Measurements from ENCODE around the gene FKBP7.

The FKBP7 gene

DNA sequence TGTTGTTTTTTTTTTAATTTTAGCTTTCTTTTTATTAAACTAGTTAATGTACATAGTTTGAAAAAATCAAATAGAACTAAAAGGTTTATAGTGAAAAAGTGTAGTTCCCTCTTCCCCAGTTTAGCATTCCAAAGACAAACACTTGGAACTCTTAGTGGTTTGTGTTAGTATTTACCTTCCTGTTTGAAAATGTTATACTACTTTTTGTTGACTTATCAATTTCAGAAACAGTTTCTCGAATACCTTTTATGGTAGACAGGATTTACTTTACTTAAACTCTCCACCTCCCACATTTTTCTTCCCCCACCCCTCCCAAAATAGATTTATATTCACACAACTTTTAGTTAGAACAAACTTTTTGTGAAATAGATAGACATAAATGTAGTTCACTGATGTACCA, 28.5 kb upstream of the FKBP7 start:
- TF ChIP-seq EZH2phosphoT487 (conservative IDR thresholded peaks at IDR 0.05; ENCODE audit: low read length), result no peak
- TF ChIP-seq, protein P1, sequence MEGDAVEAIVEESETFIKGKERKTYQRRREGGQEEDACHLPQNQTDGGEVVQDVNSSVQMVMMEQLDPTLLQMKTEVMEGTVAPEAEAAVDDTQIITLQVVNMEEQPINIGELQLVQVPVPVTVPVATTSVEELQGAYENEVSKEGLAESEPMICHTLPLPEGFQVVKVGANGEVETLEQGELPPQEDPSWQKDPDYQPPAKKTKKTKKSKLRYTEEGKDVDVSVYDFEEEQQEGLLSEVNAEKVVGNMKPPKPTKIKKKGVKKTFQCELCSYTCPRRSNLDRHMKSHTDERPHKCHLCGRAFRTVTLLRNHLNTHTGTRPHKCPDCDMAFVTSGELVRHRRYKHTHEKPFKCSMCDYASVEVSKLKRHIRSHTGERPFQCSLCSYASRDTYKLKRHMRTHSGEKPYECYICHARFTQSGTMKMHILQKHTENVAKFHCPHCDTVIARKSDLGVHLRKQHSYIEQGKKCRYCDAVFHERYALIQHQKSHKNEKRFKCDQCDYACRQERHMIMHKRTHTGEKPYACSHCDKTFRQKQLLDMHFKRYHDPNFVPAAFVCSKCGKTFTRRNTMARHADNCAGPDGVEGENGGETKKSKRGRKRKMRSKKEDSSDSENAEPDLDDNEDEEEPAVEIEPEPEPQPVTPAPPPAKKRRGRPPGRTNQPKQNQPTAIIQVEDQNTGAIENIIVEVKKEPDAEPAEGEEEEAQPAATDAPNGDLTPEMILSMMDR (IDR thresholded peaks at IDR 0.05; ENCODE audit: insufficient read depth, low read length, poor library complexity, severe bottlenecking), result no peak
- Histone ChIP-seq H3K9ac (ENCODE audit: low read length) (no peak overlapping the region), H4K20me1 (ENCODE audit: low read depth, low read length) (no peaks in the 10 kb centered on the region)

GRCh38 chr2:178506524-178506923, 28.1 kb upstream of the FKBP7 start:
- Histone ChIP-seq H3K36me3 (ENCODE audit: low read length) (peaks cover 36% of the 10 kb centered on the region), H3K27me3 (ENCODE audit: low read length) (no peaks in the 10 kb centered on the region), H3K9me3 (ENCODE audit: insufficient read depth, low read length) (no peaks in the 10 kb centered on the region), H3K27ac (ENCODE audit: low read depth, low read length) (no peak overlapping the region), H4K20me1 (ENCODE audit: low read depth, low read length) (no peaks in the 10 kb centered on the region), H3K79me2 (ENCODE audit: insufficient read depth, low read length) (no peaks in the 10 kb centered on the region), H3K9me2 (replicated peaks; ENCODE audit: insufficient read depth, low read length) (no peaks in the 10 kb centered on the region), H3K9ac (ENCODE audit: low read length) (no peak overlapping the region), H3F3A (ENCODE audit: insufficient read depth) (no peaks in the 10 kb centered on the region), H3K4me3 (ENCODE audit: insufficient read depth, low read length, poor library complexity, severe bottlenecking) (no peak overlapping the region), H3K4me2 (ENCODE audit: low read depth, low read length, poor library complexity, severe bottlenecking) (no peak overlapping the region), H2AFZ (ENCODE audit: low read depth, low read length, severe bottlenecking) (no peak overlapping the region)
- TF ChIP-seq EZH2phosphoT487 (conservative IDR thresholded peaks at IDR 0.05; ENCODE audit: low read length), result no peak
- TF ChIP-seq, protein P1 (IDR thresholded peaks at IDR 0.05; ENCODE audit: insufficient read depth, low read length, poor library complexity, severe bottlenecking), result no peak

More for the DNA sequence above, 28.5 kb upstream of the FKBP7 start:
- Histone ChIP-seq H2AFZ (ENCODE audit: low read depth, low read length, severe bottlenecking) (no peak overlapping the region), H3K27ac (ENCODE audit: low read depth, low read length) (no peak overlapping the region), H3K4me2 (ENCODE audit: low read depth, low read length, poor library complexity, severe bottlenecking) (no peak overlapping the region), H3F3A (ENCODE audit: insufficient read depth) (no peaks in the 10 kb centered on the region), H3K36me3 (ENCODE audit: low read length) (peaks cover 32% of the 10 kb centered on the region; the same call in 1 of the 2 replicates), H3K9me2 (replicated peaks; ENCODE audit: insufficient read depth, low read length) (no peaks in the 10 kb centered on the region), H3K9me3 (ENCODE audit: insufficient read depth, low read length) (no peaks in the 10 kb centered on the region), H3K79me2 (ENCODE audit: insufficient read depth, low read length) (no peaks in the 10 kb centered on the region), H3K4me3 (ENCODE audit: insufficient read depth, low read length, poor library complexity, severe bottlenecking) (no peak overlapping the region), H3K27me3 (ENCODE audit: low read length) (no peaks in the 10 kb centered on the region)

GRCh38 chr2:178506101-178506500, 27.7 kb upstream of the FKBP7 start:
- Histone ChIP-seq H3K4me2 (ENCODE audit: low read depth, low read length, poor library complexity, severe bottlenecking) (no peak overlapping the region), H3K27me3 (ENCODE audit: low read length) (no peaks in the 10 kb centered on the region), H3K79me2 (ENCODE audit: insufficient read depth, low read length) (no peaks in the 10 kb centered on the region), H3K9ac (ENCODE audit: low read length) (no peak overlapping the region), H4K20me1 (ENCODE audit: low read depth, low read length) (no peaks in the 10 kb centered on the region), H3K4me3 (ENCODE audit: insufficient read depth, low read length, poor library complexity, severe bottlenecking) (no peak overlapping the region), H2AFZ (ENCODE audit: low read depth, low read length, severe bottlenecking) (no peak overlapping the region), H3K9me2 (replicated peaks; ENCODE audit: insufficient read depth, low read length) (no peaks in the 10 kb centered on the region), H3F3A (ENCODE audit: insufficient read depth) (no peaks in the 10 kb centered on the region), H3K9me3 (ENCODE audit: insufficient read depth, low read length) (no peaks in the 10 kb centered on the region), H3K36me3 (ENCODE audit: low read length) (peaks cover 40% of the 10 kb centered on the region), H3K27ac (ENCODE audit: low read depth, low read length) (no peak overlapping the region)
- TF ChIP-seq, protein P1 (IDR thresholded peaks at IDR 0.05; ENCODE audit: insufficient read depth, low read length, poor library complexity, severe bottlenecking), result no peak
- no peak for TF ChIP-seq EZH2phosphoT487 (conservative IDR thresholded peaks at IDR 0.05; ENCODE audit: low read length)

Measured in SU-DHL-6 (cell line).